GM13977 (cell line): ENCODE data around the gene NSUN4.
"Not testable (repeated sequence)": the region's sequence is repeated elsewhere in the genome, so short reads cannot be mapped to it uniquely, and the experiment has no call there.

Experiments
- DNase-seq: peaks from one replicate; pipeline ENCODE4 v3.0.0; 2012; ENCODE audit warnings: low spot score
- CTCF ChIP-seq: IDR thresholded peaks from 2 replicates; pipeline ENCODE4 v1.5.1; 2012; ENCODE audit warnings: mild to moderate bottlenecking, control low read depth; ENCODE audit not compliant: insufficient read depth; ENCODE audit errors: extremely low read depth, missing control alignments
- in situ Hi-C: fragments of 300-500 bp; cut with MboI; formaldehyde crosslinking; loops from one replicate; pipeline ENCODE4 v1.12.0; 2022; ENCODE audit warnings: low sequenced_read_pairs, low pct_unique_long_range_greater_than_20kb, mixed read lengths, inconsistent platforms; ENCODE audit not compliant: unreplicated experiment

The NSUN4 gene

GRCh38 chr1:46342677-46343350 lies 2.2 kb downstream of the NSUN4 start:
- no peak for TF ChIP-seq CTCF
- DNase-seq = no peak
- in situ Hi-C loops = loop anchor here (10.0 kb wide), 1 partner anchor 48 kb away; no protein-coding TSS in a partner anchor

- DNase-seq = no peak
- TF ChIP-seq CTCF = no peak
- in situ Hi-C loops = loop anchor here (10.0 kb wide), 1 partner anchor 49 kb away; no protein-coding TSS in a partner anchor
Measured at GRCh38 chr1:46343351-46343695, 2.7 kb downstream of the NSUN4 start.

GRCh38 chr1:46343705-46344104 lies 3.1 kb downstream of the NSUN4 start:
- in situ Hi-C loops = loop anchor here (10.0 kb wide), 1 partner anchor 49 kb away; no protein-coding TSS in a partner anchor
- no peak for TF ChIP-seq CTCF
- no peak for DNase-seq

- in situ Hi-C loops = loop anchor here (10.0 kb wide), 1 partner anchor 50 kb away; no protein-coding TSS in a partner anchor
- no peak for DNase-seq
- TF ChIP-seq CTCF = no peak
Measured at GRCh38 chr1:46344481-46344880, 3.9 kb downstream of the NSUN4 start.

- in situ Hi-C loops = loop anchor here (10.0 kb wide), 1 partner anchor 50 kb away; no protein-coding TSS in a partner anchor
- no peak for TF ChIP-seq CTCF
- no peak for DNase-seq
Measured at GRCh38 chr1:46345281-46345680, 4.7 kb downstream of the NSUN4 start.

- TF ChIP-seq CTCF = no peak
- in situ Hi-C loops = no loop called here
- no peak for DNase-seq
Measured at GRCh38 chr1:46352363-46352762, 11.8 kb downstream of the NSUN4 start.

GRCh38 chr1:46355920-46356319 lies 15.3 kb downstream of the NSUN4 start:
- in situ Hi-C loops = not testable (repeated sequence)

More at GRCh38 chr1:46355920-46356319, 15.3 kb downstream of the NSUN4 start:
- not testable (repeated sequence) for DNase-seq
